WERI-Rb-1 (cell line): ENCODE data around the gene RO60.

Experiments used
- DNase-seq: peaks from one replicate; pipeline ENCODE4 v3.0.0-alpha.2; 2020
- H3K27ac ChIP-seq: fragments of 250-450 bp; sonication (Bioruptor Pico); 2 replicates; pipeline ENCODE4 v1.5.1; 2020; ENCODE audit warnings: mild to moderate bottlenecking, moderate library complexity
- H3K27me3 ChIP-seq: fragments of 250-450 bp; sonication (Bioruptor Pico); 2 replicates; pipeline ENCODE4 v1.5.1; 2021; ENCODE audit warnings: mild to moderate bottlenecking, low read depth, moderate library complexity; ENCODE audit not compliant: insufficient read depth, severe bottlenecking
- H3K36me3 ChIP-seq: fragments of 250-450 bp; sonication (Bioruptor Pico); 2 replicates; pipeline ENCODE4 v1.5.1; 2020; ENCODE audit warnings: mild to moderate bottlenecking, moderate library complexity
- H3K4me3 ChIP-seq: 2 replicates; pipeline ENCODE4 v1.5.1; 2011; ENCODE audit warnings: low read depth, mild to moderate bottlenecking, control low read depth, low read length
- H3K9me3 ChIP-seq: fragments of 250-450 bp; sonication (Bioruptor Pico); 2 replicates; pipeline ENCODE4 v1.5.1; 2021; ENCODE audit warnings: mild to moderate bottlenecking, moderate library complexity; ENCODE audit not compliant: severe bottlenecking
- TF ChIP-seq, protein P1 (sequence below): IDR thresholded peaks from 2 replicates; pipeline ENCODE4 v1.5.1; 2011; ENCODE audit warnings: low read depth, mild to moderate bottlenecking, control low read depth, inconsistent platforms, low read length

RO60 gene

DNA sequence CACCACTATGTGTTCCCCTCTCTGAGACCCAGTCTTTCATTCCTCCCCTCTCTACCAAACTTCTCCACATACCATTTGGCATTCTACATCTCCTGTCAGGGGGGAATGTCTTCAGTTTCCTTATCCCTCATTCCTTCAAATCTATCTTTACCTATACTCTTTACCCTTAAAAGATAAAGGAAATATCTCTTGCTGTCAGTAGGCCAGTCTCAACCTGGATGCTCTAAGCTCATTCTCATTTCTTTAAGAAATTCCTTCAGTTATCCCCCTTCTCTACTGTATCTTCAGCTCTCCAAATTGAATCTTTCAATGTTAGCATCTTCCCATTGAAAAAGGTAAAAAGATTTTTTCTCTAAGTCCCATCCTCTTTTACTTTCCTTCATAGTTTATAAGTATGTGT is 6.5 kb downstream of the RO60 start:
- TF ChIP-seq, protein P1, sequence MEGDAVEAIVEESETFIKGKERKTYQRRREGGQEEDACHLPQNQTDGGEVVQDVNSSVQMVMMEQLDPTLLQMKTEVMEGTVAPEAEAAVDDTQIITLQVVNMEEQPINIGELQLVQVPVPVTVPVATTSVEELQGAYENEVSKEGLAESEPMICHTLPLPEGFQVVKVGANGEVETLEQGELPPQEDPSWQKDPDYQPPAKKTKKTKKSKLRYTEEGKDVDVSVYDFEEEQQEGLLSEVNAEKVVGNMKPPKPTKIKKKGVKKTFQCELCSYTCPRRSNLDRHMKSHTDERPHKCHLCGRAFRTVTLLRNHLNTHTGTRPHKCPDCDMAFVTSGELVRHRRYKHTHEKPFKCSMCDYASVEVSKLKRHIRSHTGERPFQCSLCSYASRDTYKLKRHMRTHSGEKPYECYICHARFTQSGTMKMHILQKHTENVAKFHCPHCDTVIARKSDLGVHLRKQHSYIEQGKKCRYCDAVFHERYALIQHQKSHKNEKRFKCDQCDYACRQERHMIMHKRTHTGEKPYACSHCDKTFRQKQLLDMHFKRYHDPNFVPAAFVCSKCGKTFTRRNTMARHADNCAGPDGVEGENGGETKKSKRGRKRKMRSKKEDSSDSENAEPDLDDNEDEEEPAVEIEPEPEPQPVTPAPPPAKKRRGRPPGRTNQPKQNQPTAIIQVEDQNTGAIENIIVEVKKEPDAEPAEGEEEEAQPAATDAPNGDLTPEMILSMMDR: no peak

DNA sequence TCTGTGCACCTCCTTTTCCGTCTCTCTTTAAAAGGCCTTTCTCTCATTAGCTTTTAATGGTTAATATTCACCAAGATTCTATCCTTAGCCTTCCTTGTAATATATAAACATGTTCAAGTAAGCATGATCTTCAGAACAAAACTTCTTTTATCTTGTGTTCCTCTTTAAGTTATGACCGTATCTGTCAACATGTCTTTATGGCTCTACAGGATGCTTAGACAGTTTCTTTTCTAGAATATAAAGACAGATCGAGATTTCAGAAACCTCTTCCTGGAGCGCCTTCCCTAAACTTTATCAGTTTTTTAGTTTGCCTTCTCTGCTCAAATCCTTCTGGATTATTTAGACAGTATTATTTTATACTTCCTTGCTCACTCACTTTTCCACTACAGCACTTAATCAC is 7.2 kb downstream of the RO60 start:
- no peak overlapping the region for H3K27ac ChIP-seq

More for the DNA sequence above, 6.5 kb downstream of the RO60 start:
- H3K9me3 ChIP-seq: no peaks in the 10 kb centered on the region
- H3K4me3 ChIP-seq: no peak overlapping the region
- no peak overlapping the region for H3K27ac ChIP-seq
- no peak for DNase-seq
- H3K36me3 ChIP-seq: peaks cover 11% of the 10 kb centered on the region
- H3K27me3 ChIP-seq: no peaks in the 10 kb centered on the region

DNA sequence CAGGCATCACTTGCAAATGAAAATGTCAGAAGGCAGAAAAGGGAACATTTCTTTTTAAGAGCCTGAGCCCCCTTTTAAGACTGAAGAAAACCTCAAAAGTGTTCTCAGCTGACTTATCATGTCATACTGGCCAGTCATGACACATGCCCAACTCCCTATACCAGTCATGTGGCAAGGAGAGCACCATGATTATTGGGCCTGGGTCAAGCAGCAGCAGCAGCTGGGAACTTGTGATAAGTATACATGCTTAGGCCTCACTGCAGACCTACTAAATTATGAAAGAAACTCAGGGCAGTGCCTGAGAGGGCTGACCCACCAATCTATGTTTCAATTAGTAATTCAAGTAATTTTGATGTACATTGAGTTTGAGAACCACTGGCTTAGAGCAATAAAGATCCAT is 8.6 kb downstream of the RO60 start:
- Histone ChIP-seq H3K9me3 (no peaks in the 10 kb centered on the region), H3K4me3 (no peak overlapping the region), H3K36me3 (peaks cover 20% of the 10 kb centered on the region), H3K27ac (no peak overlapping the region), H3K27me3 (no peaks in the 10 kb centered on the region)
- no peak for DNase-seq
- TF ChIP-seq, protein P1: no peak

More for the DNA sequence above, 7.2 kb downstream of the RO60 start:
- no peaks in the 10 kb centered on the region for H3K27me3 ChIP-seq
- TF ChIP-seq, protein P1: no peak
- no peaks in the 10 kb centered on the region for H3K9me3 ChIP-seq
- no peak overlapping the region for H3K4me3 ChIP-seq
- H3K36me3 ChIP-seq: peaks cover 11% of the 10 kb centered on the region
- DNase-seq: no peak

DNA sequence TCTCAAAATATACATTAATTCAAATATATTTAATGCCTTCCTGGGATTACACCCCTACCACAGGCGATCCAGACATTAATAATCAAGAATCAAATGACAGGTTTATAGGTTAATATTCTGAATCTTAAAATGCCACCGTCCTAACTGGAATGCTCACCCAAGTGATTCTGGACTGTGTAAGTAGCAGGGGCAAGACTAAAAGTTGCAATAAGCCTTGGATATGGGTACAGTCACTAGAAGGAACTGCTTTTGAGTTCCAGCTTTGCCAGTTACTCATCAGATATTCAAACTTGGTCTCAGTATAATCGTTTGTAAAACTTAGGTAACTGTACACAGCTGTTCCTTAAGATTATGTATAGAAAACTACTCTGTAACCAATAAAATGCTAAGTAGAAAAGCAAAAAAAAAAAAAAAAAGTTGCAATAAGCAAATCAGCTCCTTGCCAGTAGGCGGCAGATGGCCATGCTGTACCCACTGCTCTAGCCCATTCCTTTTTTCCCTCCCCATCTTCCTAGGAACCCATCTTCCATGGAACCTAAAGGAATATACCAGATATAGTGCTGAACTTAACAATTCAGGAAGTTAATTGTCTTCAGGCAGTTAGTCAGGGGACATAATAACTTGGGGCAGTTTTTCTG is 10.5 kb downstream of the RO60 start:
- TF ChIP-seq, protein P1: peak; percentile 61
- Histone ChIP-seq H3K36me3 (peaks cover 25% of the 10 kb centered on the region), H3K27me3 (no peaks in the 10 kb centered on the region), H3K9me3 (no peaks in the 10 kb centered on the region), H3K27ac (no peak overlapping the region), H3K4me3 (no peak overlapping the region)
- DNase-seq: peak; percentile 53

DNA sequence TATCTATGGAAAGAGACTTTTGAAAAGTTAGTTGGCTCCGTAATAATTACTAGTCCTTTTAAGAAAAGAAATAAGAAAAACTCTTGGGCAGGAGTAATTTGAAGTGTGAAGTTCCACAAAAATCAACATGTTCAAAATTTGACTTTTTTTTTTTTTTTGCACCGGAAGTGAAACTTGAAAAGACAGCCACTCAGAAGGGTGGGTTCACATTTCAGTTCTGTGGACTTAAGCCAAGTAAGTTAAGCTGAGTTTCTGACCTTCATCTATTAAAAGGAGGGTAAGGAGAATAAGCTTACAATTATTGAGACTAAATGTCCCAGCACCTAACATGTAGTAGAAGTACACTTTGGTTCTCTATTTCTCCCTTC is 11.0 kb downstream of the RO60 start:
- TF ChIP-seq, protein P1: no peak
- no peak overlapping the region for H3K4me3 ChIP-seq
- no peaks in the 10 kb centered on the region for H3K27me3 ChIP-seq
- no peaks in the 10 kb centered on the region for H3K9me3 ChIP-seq
- no peak overlapping the region for H3K27ac ChIP-seq
- H3K36me3 ChIP-seq: peaks cover 25% of the 10 kb centered on the region
- DNase-seq: no peak

DNA sequence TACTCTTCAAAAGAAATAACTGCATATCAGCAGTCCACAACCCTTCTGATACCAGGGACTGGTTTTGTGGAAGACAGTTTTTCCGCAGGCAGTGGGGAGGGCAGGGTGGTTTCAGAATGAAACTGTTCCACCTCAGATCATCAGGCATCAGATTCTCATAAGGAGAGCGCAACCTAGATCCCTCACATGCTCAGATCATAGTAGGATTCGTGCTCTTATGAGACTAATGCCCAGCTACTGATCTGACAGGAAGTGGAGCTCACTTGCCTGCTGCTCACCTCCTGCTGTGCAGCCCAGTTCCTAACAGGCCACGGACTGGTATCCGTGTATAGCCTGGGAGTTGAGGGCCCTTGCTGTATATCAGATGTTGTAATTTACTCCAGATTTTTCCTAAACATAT is 11.5 kb downstream of the RO60 start:
- H3K36me3 ChIP-seq: peaks cover 30% of the 10 kb centered on the region
- H3K27ac ChIP-seq: no peak overlapping the region
- H3K9me3 ChIP-seq: no peaks in the 10 kb centered on the region
- peak; percentile 70 for DNase-seq
- H3K27me3 ChIP-seq: no peaks in the 10 kb centered on the region
- TF ChIP-seq, protein P1: no peak
- no peak overlapping the region for H3K4me3 ChIP-seq
